ENCODE measurements around the gene RPP21. TPM values are rescaled to one million over a fixed set of nuclear protein-coding genes. Genes with fewer than 3 reads are reported as not detected.

The RPP21 gene
- 15.5 and 16.5 TPM in 2 replicates for total RNA-seq

GRCh38 chr6:30344868-30345671 is at the start of gene RPP21:
TSS of gene RPP21 (plus strand) at chr6:30345156. CDS start at chr6:30345172, 16 bp downstream.

GRCh38 chr6:30326526-30327231 is 18.3 kb upstream of the RPP21 start, which contains the start of gene TRIM39:
TSS of gene TRIM39 (plus strand) at chr6:30326927. CDS start at chr6:30329318, 2,391 bp downstream.

Small RNAs within 50 kb of the gene (small RNA-seq; reads per million reads assigned to genes)
- not detected for gene HLA-N

Other genes starting within 250 kb of the RPP21 start
- gene TRIM31, start 232.1 kb upstream of the RPP21 start, total RNA-seq = not detected in 2 replicates
- not detected in 2 replicates for gene TRIM40, start 209.0 kb upstream of the RPP21 start, total RNA-seq
- gene TRIM10, start 183.9 kb upstream of the RPP21 start, total RNA-seq = not detected in 2 replicates
- not detected in 2 replicates for gene TRIM15, start 181.6 kb upstream of the RPP21 start, total RNA-seq
- 33.8 and 35.0 TPM in 2 replicates for gene TRIM26, start 131.8 kb upstream of the RPP21 start, total RNA-seq
- 11.6 and 12.8 TPM in 2 replicates for gene TRIM39, start 18.2 kb upstream of the RPP21 start, total RNA-seq
- gene HLA-E, start 144.4 kb downstream of the RPP21 start, total RNA-seq = 291 and 298 TPM in 2 replicates
- gene GNL1, start 211.3 kb downstream of the RPP21 start, total RNA-seq = 53.3 and 53.5 TPM in 2 replicates
- gene PRR3, start 212.1 kb downstream of the RPP21 start, total RNA-seq = 5.7 and 8.2 TPM in 2 replicates
- gene ABCF1, start 226.3 kb downstream of the RPP21 start, total RNA-seq = 41.1 and 45.6 TPM in 2 replicates

Data from articular chondrocyte of knee joint (primary cell).